Right kidney (tissue), 1 donor: ENCODE measurements around the gene MARK2.
A peak's percentile ranks its signal among the peaks of the same experiment; 100 is the strongest.

Experiments used
- DNase-seq: peaks from one replicate; pipeline ENCODE4 v3.0.0-alpha.2; 2016

The MARK2 gene

DNA sequence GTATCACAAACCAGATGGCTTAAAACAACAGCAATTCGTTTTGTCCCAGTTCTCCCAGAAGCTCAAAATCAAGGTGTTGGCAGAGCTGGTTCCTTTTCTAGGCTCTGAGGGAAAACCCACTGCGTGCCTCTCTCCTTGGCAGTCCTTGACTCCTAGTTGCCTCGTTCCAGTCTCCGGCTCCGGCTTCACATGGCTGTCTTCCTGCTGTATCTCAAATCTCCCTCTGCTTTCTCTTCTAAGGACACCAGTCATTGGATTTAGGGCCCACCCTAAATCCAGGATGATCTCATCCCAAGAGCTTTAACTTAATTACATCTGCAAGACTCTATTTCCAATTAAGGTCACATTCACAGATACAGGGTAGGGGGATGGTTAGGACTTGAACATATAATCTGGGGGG, 90.7 kb downstream of the MARK2 start:
- DNase-seq, result no peak

DNA sequence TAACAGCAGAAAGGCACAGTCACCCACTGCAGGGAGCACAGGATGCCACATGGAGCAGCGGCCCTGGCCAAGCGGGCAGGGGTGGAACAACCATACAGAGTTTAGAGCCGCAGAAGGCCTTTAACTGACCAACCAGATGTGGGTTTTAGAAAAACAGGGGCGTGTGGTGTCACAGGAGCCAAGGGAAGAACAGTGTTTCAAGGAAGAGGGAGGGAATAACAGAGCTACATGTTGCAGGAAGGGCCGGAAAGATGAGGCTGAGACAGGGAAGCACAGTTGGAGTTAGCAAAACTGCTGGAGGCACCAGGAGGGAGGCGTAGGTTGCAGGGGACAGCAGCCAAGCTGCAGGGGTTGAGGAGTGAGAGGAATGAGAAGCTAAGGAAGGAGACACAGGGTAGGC, 92.1 kb downstream of the MARK2 start:
- DNase-seq, result no peak

DNA sequence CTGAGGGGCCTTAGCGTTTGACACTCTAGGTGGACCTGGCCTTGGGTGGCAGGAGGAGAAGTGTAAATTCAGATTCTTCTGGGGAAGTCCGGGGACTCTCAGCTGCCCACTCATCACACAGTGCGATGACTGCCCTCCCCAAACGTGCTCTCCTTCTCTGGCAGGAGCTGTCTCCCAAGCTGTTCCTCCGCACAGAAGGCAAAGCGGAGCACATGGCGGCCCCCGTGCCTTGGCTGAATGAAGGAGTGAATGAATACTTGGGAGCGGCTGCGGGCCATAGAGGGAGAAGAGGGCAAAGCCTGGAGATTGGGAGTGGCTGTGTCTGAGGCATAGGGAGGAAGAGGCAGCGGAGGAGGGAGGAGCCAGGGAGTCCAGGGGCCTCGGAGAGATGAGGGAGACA, 93.0 kb downstream of the MARK2 start:
- no peak for DNase-seq

DNA sequence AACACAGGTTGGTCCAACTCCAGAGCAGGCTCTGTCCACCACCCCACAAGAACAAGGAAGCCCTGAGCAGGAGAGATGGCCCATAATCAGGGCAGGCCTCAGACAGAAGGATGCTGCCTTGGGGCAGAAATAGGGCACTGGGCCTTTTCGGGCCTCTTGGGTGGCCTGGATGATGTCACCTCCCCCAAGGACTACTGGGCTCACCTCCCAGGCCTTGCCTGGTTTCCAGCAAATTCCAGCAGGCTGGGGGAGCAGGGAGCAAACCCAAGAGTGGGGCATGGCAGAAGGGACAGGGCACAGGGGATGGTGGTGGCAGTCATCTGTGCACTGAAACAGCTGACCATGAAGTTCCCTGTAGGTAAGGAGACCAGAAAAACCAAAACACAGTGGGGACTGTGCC, 94.5 kb downstream of the MARK2 start:
- no peak for DNase-seq

DNA sequence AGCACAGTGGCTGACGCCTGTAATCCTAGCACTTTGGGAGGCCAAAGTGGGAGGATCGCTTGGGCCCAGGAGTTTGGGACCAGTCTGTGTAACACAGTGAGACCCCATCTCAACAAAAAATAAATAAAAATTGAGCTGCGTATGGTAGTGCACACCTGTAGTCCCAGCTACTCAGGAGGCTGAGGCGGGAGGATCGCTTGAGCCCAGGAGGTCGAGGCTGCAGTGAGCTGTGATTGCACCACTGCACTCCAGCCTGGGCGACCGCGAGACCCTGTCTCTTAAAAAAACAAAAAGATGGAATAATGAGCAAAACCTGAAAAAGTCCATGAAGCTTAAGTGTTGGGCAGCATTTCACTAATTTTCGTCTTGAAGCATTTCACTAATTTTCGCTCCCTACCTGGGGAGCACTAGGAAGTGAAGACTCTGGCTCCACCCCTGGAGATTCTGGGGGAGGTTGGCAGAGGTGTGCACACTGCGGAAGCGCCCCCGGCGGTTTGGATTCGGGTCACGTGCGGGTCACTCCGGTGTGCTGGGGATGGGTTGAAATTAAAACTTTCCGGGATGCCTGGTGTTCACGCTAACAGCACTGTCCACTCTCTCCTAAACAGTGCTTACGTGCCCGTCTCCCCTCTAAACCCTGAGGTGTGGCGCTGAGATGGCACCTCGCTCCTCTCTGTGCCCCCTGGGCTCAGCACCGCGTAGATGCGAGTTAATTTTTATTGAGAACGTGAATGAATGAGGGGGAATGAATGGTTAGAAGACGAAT, 99.0 kb downstream of the MARK2 start:
- no peak for DNase-seq

DNA sequence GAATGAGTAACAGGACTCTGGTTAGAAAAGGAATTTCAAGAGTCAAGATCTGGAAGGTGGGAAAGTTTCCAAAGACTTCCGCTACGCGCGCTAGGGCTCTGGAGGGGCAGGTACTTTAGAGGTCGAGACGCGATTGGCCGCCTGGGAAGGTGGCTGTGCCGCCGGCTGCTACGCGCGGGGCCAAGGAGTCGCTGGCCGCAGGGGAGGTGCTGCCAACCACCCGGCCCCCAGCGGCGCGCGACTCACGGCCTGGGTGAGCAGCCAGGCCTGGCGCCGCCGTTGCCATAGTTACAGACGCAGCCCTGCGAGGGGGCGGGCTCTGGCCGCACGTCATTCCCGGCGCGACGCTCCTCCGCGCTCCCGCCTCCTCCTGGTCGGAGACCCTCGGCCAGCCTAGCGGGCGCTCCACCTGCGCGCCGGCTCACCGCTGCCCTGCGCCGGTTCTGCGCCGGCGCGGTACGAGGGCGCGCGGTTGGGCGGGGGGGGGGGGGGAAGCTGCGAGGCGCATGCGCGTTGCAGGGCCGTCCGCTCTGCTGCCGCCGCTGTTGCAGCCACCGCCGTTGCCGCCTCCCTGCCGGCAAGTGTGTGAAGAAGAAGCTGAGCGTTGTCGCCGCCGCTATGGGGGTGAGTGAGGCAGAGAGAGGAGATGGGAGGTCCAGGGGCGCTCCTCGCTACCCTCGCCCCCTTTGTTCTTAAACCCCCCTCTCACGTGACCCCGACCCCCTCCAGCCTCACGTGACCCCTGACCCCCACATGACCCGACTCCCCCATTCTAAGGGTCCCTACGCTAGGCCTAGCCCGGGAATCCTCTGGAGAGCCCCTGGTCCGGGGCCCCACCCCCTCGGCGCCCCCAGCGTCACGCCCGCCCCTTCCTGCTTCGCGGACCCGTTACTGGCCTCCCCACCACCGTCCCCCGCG, 99.8 kb downstream of the MARK2 start, which contains the start of gene NAA40:
Gene NAA40, plus strand, starts transcription at position 524 of the 918 bp plus-strand sequence. Its CDS starts 95 bp downstream, at position 619.
- DNase-seq, result peak; percentile 98

DNA sequence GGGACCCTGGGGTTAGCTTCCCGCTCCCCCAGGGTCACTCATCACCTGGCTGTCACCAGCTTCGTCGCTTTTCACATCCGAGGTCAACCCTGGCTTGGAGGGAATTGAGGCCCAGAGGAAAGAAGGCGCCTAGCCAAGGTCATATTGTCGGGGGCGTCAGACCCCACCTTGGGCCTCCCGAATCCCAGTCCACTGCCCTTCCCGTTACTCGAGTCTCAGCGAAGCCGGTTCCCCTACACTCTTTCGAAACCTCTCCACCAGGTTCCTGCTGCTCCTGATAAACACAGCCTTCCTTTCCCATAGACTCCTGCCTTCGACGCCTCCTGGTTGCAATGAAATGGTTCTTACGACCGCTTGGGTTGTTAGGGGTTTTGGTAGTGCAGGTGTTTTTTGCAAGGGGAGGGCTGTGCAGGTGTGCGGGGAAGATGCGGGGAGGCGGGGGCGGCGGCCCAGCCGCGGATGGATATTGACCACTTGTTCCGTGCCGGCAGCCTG, 100.5 kb downstream of the MARK2 start:
- DNase-seq, result peak; percentile 47

DNA sequence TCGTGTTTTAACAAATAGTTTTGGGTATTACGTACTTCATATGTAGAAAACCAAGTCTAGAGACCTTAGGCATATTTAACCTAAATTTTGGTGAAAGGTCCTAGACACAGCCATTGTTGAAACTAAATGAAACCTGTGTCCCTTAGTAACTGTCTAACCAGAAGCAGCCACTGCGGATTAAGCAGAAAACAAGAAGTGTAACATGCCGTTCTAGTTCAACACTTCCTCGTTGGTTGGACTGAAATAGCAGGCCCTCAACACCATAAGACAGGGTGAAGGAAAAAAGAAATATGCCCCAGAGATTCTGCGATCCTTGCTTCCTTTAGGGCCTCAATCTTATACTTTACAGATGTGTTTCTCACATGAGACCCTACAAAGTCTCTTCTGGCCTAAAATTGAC, 101.9 kb downstream of the MARK2 start:
- no peak for DNase-seq

DNA sequence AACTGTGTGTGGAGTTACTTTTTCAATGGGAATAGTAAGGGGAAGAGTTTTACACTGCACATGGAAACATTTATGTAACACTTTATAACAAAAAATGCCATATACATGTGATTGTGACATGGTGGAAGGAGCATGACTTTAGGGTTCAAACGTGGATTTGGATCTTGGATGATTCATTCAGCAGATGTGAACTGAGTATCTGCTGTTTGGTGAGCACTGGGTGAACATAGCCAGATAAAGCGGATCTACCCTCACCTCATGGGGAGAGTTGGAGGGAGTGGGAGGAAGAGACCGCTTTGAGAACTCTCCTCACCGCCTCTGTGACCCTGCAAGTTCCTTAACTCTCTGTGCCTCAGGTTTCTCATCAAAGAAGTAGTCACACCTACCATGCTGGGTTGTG, 103.0 kb downstream of the MARK2 start:
- no peak for DNase-seq

DNA sequence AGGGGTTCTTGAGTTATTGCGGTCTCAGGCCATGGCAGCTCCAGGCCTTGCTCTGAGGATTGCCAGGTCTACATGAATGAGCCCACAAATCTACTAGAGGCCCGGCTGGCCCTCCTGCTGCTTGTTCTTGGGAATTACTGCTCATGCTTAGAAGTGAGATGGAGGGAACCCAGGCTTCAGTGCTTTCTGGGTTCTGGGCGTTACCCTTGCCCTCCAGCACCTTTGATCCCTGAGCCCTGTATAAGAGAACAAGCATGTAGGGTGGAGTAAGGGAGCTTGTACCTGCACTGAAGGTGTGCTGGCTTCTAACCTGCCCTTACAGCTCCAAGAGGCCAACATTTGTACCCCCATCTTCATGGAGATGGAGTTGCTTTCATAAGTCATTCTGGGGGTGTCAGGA, 103.9 kb downstream of the MARK2 start:
- no peak for DNase-seq

DNA sequence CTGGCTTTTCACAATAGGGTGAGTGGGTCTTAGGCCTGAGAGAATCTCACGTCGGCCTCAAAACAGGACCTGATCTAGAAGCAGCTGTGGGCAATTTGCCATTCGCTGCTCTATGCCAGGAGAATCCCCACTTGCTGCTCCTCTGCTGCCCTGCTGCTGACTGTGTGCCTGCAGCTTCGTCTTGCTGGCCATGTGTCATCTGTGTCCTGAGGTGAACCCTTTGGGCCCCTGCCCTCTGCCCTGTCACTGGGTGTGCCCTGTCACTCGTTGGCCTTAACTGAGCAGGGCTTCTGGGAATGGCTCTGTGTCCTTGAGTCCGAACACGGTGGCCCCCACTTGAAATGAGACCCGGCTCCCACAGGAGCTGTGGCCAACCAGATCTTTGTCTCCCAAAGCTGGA, 106.1 kb downstream of the MARK2 start:
- DNase-seq, result no peak

DNA sequence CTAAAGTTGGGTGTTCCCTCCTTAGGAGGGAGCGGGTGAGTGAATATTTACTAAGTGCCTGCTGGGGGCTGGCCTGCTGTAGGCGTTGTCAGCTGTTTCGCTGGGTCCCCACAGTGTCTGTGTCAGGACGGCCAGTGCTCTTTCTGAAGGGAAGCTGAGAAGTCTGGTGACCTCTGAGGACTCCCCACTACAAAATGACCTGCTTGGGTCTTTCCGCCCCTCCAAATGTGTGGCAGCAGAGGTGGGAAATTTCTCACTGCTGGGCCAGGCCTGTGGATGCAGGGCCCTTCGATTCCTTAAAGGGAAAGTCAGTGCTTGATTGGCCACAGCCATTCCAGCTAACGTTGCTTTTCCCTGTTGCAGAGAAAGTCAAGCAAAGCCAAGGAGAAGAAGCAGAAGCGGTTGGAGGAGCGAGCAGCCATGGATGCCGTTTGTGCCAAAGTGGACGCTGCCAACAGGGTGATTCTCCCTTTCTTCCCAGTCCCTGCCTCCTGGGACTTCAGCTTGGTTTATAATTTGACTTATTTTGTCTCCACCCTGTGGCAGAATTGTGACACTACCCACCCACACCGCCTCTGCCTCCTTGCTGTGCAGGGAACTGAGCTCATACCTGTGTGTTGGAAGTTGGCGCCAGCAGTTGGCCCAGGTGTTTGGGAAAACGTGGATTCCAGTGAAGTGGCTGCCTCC, 106.7 kb downstream of the MARK2 start:
- DNase-seq, result peak; percentile 66

DNA sequence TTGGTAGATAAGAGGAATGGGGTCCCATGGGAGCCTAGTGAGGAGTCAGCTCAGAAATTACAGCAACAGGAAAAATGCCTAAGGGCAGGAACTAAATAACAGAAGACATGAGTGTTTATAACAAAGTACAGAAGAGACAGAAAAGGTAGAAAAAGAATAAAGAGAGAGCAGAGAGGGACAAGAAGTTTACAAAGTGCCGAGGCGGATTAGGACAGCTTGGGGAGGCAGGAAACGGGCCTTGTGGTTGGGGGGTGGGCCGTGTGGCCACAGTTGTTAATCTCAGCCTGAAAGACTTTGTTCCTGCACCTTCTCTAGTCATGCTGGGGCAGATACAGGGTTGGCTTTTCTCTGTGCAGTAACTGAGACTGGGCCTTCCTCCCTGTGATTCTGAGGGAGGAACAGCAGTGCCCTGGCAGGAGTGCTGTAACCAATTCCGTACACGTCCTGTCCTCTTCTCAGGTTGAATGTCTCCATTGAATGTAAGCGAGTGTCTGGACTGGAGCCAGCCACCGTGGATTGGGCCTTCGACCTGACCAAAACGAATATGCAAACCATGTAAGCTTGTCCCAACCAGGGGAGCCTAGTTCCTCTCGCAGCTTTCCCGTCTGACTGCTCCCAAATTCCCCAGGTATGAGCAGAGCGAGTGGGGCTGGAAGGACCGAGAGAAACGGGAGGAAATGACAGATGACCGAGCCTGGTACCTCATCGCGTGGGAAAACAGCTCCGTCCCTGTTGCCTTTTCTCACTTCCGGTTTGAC, 113.0 kb downstream of the MARK2 start:
- no peak for DNase-seq

DNA sequence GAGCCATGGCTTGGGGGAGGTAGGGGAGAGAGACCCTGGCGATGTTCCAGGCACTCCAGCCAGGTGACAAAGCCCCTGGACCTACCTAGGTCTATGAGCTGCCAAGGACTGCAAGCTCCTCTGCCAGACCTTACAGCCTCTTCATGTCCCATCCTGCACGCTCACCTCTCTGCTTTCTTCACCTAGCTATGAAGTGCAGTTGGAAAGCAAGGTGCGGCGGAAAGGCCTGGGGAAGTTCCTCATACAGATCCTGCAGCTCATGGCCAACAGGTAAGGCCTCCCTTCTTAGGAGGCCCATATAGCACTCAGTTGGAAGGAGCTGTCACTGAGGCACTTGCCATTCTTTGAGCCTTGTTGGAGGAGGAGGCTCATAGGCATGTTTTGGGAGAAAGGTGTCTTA, 113.7 kb downstream of the MARK2 start:
- DNase-seq, result no peak

DNA sequence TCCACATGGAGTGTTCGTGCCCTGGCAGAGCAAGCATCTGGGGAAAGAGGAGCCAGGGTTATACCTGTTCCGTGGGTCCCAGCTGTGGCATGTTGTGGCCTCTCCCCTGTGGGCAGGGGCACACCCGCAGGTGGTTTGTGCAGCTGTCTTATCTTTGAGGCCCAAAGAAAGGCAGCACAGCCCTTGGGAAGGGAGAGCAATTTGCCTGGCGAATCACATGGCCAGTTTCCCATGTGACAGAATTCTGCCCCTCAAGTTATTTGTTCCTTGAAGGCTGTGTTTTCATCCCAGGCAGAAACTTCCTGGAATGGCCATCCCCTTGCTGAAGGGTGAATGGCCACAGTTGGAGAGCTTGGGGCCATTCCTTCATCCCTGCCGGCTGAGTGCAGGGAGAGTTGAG, 119.1 kb downstream of the MARK2 start:
- no peak for DNase-seq
